ENCODE results near the gene ZBTB17. TPM values are rescaled to one million over a fixed set of nuclear protein-coding genes. Genes with fewer than 3 reads are reported as not detected.
A peak's percentile ranks its signal among the peaks of the same experiment; 100 is the strongest.

The ZBTB17 gene
- total RNA-seq, 1 donor from 2014 or later, result 51.5 TPM

DNA sequence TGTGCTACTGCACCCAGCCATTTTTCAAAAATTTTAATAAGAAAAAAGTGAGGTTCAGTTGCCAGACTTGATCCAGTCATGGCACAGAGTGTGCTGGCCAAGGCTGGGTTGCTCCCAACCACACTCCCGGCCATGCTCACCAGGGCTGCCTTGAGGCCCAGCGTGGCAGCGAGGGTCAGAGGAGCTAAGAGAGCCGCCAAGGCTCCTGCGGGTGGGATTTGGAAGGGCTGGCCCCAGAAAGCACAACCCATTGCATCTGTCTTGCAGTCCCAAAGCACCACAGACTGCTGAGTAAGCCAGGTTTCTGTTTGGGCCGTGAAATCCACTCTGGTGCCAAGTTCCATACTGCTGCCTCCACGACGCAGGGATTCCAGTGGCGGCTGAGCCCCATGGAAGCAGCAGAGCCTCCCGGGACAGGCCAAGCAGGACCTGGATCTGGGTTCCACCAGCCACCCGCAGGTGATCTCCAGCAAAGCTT lies 22.6 kb downstream of the ZBTB17 start:
- H3K9me3 Mint-ChIP-seq, result no peaks in the 10 kb centered on the region
- H3K4me3 Mint-ChIP-seq, result no peak overlapping the region
- TF ChIP-seq, protein P1, sequence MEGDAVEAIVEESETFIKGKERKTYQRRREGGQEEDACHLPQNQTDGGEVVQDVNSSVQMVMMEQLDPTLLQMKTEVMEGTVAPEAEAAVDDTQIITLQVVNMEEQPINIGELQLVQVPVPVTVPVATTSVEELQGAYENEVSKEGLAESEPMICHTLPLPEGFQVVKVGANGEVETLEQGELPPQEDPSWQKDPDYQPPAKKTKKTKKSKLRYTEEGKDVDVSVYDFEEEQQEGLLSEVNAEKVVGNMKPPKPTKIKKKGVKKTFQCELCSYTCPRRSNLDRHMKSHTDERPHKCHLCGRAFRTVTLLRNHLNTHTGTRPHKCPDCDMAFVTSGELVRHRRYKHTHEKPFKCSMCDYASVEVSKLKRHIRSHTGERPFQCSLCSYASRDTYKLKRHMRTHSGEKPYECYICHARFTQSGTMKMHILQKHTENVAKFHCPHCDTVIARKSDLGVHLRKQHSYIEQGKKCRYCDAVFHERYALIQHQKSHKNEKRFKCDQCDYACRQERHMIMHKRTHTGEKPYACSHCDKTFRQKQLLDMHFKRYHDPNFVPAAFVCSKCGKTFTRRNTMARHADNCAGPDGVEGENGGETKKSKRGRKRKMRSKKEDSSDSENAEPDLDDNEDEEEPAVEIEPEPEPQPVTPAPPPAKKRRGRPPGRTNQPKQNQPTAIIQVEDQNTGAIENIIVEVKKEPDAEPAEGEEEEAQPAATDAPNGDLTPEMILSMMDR (conservative IDR thresholded peaks at IDR 0.05), result no peak
- peaks cover 42% of the 10 kb centered on the region for H3K4me1 Mint-ChIP-seq
- no peaks in the 10 kb centered on the region for H3K27me3 Mint-ChIP-seq (ENCODE audit: low read depth)
- peaks cover 3% of the 10 kb centered on the region for H3K36me3 Mint-ChIP-seq (ENCODE audit: low read depth)
- no peak for DNase-seq (ENCODE audit: low read depth, low spot score)
- no peak overlapping the region for H3K27ac Mint-ChIP-seq (ENCODE audit: unreplicated experiment)

DNA sequence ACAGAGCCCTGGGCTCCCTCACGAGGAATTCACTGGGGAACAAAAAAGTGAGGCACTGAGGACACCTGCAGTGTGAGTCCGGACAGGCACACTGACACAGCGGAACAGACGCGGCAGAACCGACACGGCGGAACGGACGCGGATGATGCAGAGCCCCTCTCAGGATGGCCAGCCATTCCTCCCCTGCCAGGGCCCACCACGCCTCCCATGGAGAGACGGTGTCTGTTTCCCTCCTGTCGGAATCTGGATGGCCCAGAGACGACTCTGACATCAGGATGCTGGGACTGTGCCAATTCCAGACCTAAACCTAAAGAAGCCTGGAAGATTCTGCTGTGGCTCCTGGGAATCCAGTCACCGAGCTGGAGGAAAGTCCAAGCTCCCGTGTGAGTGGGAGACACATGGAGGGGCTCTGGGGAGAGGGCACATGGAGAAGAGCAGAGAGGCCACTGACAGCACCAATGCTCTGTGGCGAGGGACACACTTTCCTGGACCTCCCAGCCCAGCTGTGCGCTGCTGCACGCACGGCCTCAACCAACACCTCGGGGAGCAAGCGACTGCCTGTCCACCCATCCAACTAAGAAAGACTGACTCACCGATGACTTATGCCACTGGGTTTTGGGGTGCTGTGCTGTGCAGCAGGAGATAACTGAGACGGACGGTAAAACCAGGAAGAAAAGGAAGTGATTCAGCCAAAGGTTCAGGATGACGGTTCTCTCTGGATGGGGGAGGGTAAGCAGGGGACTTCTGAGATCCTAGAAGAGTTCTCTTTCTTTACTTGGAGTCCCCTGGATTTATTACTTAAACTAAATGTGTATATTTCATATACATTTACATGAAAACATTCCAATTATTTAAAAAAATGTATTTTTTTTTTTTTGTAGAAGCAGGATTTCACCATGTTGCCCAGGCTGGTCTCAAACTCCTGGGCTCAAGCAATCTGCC lies 23.3 kb downstream of the ZBTB17 start:
- H3K27ac Mint-ChIP-seq (ENCODE audit: unreplicated experiment), result peak overlapping the region; percentile 37
- H3K4me3 Mint-ChIP-seq, result no peak overlapping the region
- H3K9me3 Mint-ChIP-seq, result no peaks in the 10 kb centered on the region

DNA sequence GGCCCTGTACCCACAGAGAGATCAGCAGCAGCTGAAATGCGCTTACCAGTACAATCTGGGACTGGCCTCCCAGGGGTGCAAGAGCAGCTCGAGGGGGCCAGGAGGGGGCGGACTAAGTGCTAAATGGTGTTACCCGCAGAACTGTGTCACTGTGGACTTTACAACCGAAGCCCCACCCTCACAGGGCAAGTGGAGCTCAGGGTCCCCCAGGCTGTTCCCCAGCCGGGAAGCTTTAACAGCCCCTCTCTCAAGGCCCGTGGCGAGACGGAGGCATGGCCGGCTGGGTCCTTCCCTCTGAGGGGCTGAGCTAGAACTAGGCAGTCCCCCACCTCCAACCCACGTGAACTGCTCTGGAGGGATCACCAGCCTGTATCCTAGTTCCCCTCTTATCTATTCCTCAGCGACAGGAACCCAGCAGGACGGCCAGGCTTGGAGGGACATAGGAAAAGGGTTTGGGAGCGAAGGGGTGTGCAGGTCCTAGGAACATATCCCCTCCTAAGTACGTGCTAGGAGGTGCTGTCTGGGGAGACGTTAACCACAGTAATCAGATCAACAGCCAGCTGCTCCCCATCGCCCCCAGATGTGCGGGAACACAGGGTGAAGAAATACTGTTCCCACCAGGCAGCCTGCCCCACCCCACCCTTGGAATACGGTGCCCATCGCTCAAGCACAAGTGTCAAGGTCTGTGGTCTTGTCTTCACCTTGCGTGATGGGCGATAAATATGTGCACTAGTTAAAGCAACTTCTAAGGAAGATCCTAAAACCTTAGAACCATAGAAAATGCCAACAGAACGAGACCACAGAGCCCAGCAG lies 24.4 kb downstream of the ZBTB17 start:
- TF ChIP-seq, protein P1 (conservative IDR thresholded peaks at IDR 0.05), result no peak
- Mint-ChIP-seq H3K4me1 (peaks cover 34% of the 10 kb centered on the region), H3K9me3 (no peaks in the 10 kb centered on the region), H3K27ac (ENCODE audit: unreplicated experiment) (no peak overlapping the region), H3K4me3 (no peak overlapping the region), H3K36me3 (ENCODE audit: low read depth) (peaks cover 9% of the 10 kb centered on the region), H3K27me3 (ENCODE audit: low read depth) (no peaks in the 10 kb centered on the region)
- no peak for DNase-seq (ENCODE audit: low read depth, low spot score)

More for the DNA sequence above, 23.3 kb downstream of the ZBTB17 start:
- DNase-seq (ENCODE audit: low read depth, low spot score), result no peak
- peaks cover 8% of the 10 kb centered on the region for H3K36me3 Mint-ChIP-seq (ENCODE audit: low read depth)
- H3K4me1 Mint-ChIP-seq, result peaks cover 37% of the 10 kb centered on the region
- TF ChIP-seq, protein P1 (conservative IDR thresholded peaks at IDR 0.05), result no peak
- no peaks in the 10 kb centered on the region for H3K27me3 Mint-ChIP-seq (ENCODE audit: low read depth)

DNA sequence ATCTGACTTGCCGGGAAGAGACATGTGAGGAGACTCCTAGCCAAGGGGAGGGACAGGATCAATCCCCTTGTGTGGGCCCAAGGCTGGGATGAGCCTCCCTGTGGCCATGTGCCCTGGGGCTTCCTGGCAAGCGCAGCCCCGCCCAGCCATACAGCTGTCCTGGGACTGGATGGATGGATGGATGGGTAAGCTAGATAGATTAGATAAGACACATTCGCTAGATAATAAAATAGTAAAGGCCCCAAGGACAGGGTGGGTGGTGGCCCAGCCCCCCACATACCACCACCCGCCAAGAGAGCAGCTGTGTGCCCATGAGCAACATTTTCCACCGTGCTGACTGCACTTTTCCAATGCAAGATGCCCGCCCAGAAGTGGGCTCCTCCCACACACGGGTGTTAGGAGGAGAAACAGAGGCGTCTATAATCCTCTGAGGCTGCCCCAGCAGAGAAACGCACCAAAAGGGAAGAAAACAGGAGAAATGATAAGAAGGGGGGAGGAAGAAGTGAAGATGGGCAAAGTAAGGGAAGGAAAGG lies 25.1 kb downstream of the ZBTB17 start:
- H3K4me3 Mint-ChIP-seq, result peak overlapping the region; percentile 47
- peaks cover 9% of the 10 kb centered on the region for H3K36me3 Mint-ChIP-seq (ENCODE audit: low read depth)
- TF ChIP-seq, protein P1 (conservative IDR thresholded peaks at IDR 0.05), result no peak
- DNase-seq (ENCODE audit: low read depth, low spot score), result no peak
- H3K4me1 Mint-ChIP-seq, result peaks cover 34% of the 10 kb centered on the region
- no peaks in the 10 kb centered on the region for H3K9me3 Mint-ChIP-seq
- peak overlapping the region; percentile 35 for H3K27ac Mint-ChIP-seq (ENCODE audit: unreplicated experiment)
- no peaks in the 10 kb centered on the region for H3K27me3 Mint-ChIP-seq (ENCODE audit: low read depth)

DNA sequence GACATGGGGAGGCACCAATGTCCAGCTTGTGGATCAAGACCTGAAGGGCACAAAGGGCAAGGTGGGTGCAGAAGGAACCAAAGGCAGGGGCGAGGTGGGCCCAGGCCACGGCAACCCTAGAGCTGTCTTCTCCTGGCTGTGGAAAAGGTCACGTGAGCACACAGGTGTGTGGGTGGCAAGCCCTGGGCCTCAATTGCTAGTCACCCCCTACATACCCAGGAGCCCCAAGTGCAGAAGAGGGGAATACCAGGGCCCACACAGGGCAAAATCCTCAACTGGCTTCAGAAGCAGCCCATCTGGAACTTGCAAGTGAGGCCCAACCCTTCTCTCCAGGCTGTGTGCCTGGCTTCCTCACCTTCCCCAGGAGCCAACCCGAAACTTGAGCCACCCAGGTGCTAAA lies 25.6 kb downstream of the ZBTB17 start:
- H3K4me3 Mint-ChIP-seq, result no peak overlapping the region
- peaks cover 9% of the 10 kb centered on the region for H3K36me3 Mint-ChIP-seq (ENCODE audit: low read depth)
- no peak for DNase-seq (ENCODE audit: low read depth, low spot score)
- TF ChIP-seq, protein P1 (conservative IDR thresholded peaks at IDR 0.05), result no peak
- H3K9me3 Mint-ChIP-seq, result no peaks in the 10 kb centered on the region
- H3K27me3 Mint-ChIP-seq (ENCODE audit: low read depth), result no peaks in the 10 kb centered on the region
- H3K27ac Mint-ChIP-seq (ENCODE audit: unreplicated experiment), result peak overlapping the region; percentile 28
- peaks cover 34% of the 10 kb centered on the region for H3K4me1 Mint-ChIP-seq

Data from neural crest cell (in vitro differentiated cells).